HG02623 (cell line): Measurements from ENCODE around the gene FAM227A.

Experiments used
- ATAC-seq: cut with Tn5 transposase; IDR thresholded peaks from one replicate; pipeline ENCODE4 v1.9.1; 2021; ENCODE audit warnings: moderate library complexity; ENCODE audit not compliant: unreplicated experiment

FAM227A gene

GRCh38 chr22:38656256-38657044 is at the start of gene FAM227A, which contains the start of gene CBY1:
Gene FAM227A (minus strand): TSS chr22:38656392. CDS start chr22:38650168, 6,224 bp downstream.
Gene CBY1 (plus strand): TSS chr22:38656638. CDS start chr22:38668055, 11,417 bp downstream.
- ATAC-seq: peak; percentile 66

DNA sequence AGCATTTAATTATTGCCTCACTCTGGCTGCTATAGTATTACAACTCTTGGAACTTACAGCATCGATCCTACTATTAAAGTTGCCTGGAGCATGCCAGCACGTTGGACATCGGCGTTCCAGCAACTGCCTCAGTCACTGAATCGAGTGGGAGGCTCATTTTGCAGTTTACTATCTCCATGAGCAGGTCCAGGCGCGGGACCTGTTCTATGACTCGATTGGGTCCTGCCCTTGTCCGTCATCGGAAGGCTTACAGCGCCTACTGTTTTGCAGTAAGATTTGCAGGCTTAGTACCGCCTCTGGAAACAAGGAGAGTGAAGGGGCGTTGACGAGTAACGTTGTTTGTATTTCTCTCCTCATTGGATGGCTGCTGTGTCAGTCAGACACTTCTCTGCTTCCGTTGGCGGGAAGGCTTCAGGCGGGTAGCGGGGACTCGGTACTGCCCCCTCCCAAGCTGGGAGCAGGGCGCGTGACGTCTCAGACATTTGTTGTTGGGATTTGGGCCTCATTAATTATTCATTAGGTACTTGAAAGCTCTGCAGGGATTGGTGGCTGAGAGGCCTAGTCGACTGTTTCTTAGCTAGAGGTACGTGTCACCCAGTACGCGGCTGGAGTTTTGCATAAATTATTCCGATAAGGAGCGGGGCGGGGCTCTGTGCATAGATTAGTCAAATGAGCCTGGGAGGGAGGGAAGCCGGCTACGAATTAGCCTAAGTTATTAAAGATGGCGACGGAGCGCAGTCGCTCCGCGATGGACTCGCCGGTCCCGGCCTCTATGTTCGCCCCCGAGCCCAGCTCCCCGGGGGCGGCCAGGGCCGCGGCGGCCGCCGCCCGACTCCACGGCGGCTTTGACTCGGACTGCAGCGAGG is 49.3 kb upstream of the FAM227A start, which contains the start of gene GTPBP1:
GTPBP1 (plus strand) TSS at position 710 of the 866 bp plus-strand sequence; CDS start at position 722, 12 bp downstream.
- peak; percentile 61 for ATAC-seq

DNA sequence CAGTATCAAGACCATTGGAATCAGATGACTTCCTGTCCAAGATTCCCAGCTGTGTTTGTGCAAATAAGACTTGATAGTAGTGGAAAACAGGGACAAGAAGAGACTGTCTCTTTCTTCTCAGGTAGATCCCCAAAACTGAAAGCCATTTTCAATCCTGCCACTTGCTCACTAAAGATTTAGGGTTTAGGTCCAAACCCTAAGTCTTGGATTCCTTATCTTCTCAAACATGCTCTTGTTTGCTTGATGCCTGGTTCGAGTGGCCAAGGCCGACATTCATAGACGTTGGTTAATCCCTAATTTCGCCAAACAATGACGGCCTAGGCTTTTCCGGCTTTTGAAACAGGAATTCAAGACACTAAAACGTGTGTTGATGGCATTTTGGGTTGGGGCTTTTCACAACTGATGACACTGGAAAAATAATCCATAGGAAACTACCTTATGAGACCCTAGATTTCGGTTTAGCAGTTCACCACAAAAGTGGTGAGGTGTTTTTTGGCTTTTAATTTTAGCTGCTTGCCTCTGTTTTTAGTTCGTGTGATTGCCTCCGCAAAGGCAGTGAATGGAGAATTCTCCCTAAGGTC is 48.6 kb upstream of the FAM227A start:
- no peak for ATAC-seq

- no peak for ATAC-seq
These were observed 44.8 kb upstream of the FAM227A start, which contains the start of gene JOSD1 for GRCh38 chr22:38700789-38701628. Gene JOSD1 (minus strand): TSS chr22:38700943. CDS start chr22:38699987, 956 bp downstream.

DNA sequence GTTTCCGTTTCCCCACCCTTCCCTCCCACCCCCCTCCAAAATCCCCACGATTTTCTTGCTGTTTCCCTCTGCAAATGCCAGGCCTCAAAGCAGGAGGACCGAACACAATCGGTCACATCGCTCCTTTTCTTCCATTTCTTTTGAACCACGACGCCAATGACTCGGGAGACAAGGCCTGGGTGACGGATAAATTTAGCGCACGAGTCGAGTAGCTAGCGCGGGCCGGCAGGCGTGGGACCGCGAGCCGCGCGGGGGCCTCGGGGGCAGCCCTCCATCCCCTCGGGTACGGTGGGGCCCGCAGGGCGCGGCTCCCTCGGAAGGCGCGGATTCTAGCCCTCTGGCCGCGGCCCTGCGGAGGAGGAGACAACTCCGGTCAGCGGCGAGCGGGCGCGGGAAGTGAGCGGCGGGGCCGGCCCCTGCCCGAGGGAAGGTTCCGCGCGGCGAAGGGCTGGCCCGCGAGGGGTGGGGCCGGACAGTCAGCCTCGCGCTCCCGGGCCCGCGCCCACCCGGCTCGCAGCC is 44.1 kb upstream of the FAM227A start:
- no peak for ATAC-seq

DNA sequence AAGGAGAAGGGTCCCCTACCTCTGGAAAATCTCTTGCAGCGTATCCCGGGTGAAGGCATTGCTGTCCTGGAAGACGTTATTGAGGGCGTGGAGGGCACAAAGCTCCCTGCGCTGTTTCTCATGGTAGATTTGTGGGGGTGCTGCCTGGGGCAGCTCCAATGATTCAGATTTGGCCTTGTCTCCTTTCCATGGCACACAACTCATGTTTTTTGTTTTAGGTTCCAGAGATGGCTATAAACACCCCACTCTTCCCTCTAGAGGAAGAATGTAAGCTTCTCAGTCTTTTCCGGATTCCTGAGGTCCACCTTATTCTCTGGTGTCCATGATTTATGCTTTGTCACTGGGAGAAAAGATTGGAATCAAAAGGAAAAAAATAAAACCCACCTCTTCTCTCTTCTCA is 43.6 kb upstream of the FAM227A start:
- ATAC-seq: no peak

DNA sequence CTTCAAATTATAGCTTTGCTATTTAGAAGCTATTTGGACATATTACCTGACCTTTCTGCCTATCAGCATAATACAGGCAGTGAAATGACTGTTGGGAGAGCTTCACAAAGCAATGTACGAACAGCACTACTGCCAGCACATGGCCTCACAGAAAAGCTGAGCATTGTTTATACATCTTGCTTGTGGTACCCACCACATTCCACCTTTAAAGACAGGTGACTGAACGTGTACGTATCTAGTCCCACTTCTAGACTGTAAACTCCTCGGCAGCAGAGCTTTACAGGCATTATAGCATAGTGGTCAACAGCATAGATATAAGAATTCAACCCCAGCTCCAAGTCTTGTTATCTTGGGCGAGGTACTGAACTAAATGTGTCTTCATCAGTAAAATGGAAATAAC is 43.0 kb upstream of the FAM227A start:
- ATAC-seq: no peak

- ATAC-seq: no peak
These were observed 42.4 kb upstream of the FAM227A start for GRCh38 chr22:38698407-38699094.

GRCh38 chr22:38697425-38698089 is 41.4 kb upstream of the FAM227A start:
- no peak for ATAC-seq

DNA sequence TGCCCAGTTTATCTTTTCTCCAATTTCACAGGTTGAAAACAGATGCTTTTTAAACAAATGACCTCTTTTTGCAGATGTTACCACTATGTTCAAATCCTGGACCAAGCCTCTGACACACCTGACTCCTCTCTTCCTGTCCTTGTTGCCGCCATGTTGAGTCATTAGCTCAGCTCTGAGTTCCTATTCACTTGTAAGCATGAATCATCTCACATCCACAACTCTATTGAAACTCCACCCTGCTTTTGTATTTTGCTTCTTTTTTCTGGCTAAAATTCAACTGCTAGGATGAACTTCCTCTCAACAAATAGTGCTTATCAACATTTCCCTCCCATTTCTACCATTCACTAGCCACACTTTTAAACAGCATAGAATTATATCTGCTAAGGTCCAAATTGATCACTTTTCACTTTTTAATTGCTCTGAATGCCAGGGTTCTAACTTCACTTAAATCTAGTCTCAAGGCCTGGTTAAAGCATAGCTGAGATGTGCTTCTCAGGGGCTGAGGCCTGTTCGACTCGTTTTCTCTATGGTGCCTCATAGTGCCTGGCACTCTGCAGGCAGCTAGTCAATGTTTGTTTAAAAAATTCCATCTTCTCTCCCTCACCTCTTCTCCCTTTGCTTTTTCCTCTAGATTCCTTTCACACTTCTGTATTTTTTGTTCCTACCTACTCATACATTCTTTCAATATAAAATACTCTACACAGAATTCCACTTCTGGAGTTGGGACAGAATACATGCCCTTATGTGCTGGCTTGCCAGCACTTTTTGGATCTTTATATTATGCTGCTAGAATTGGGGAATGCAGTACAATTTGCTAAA is 40.6 kb upstream of the FAM227A start:
- ATAC-seq: no peak

GRCh38 chr22:38694940-38695339 is 38.7 kb upstream of the FAM227A start:
- ATAC-seq: no peak

DNA sequence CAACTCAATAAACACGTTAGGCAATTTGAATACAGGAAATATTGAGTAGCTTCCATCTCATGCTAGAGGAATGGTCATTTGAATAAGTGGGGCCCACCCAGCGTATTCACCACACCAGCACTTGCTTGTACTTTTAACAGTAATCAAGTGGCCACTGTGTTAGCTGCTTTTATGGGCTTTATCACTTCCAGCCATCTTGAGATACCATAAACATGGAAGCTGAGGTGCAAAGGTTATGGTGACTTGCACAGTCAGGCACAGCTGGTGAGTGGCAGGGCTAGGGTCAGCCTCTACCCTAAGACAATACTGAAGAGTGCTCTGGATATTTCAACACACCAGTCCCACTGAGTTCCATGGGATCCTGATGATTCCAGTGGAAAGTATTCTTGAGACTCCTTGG is 37.9 kb upstream of the FAM227A start:
- ATAC-seq: no peak

DNA sequence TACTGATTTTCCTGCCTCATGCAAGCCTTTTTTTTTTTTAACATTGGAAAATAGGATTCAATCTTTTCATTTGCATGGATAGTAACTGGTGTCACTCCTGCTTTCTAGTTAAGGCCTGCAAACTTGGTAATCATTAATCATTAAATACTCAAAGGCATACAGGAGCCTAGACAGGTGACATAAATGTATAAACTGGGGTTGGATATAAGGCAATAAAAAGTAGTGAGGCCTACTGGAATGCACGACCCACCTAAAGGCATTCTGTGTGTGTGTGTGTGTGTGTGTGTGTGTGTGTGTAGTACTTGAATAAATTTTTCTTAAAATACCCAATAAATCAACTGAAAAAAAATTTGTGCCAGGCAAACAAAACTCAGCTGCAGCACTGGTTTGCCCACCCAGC is 33.5 kb upstream of the FAM227A start:
- no peak for ATAC-seq

- ATAC-seq: no peak
These were observed 29.6 kb upstream of the FAM227A start for GRCh38 chr22:38685761-38686160.

- ATAC-seq: no peak
These were observed 28.7 kb upstream of the FAM227A start for GRCh38 chr22:38684895-38685294.

GRCh38 chr22:38681582-38682335 is 25.6 kb upstream of the FAM227A start, which contains the start of gene TOMM22:
Gene TOMM22 (plus strand): TSS chr22:38681957. CDS start chr22:38681979, 22 bp downstream.
- peak; percentile 88 for ATAC-seq

GRCh38 chr22:38675833-38676232 is 19.6 kb upstream of the FAM227A start:
- no peak for ATAC-seq
